Ovary (tissue), 9 donors: ENCODE data around the gene CHST9. TPM values are rescaled to one million over a fixed set of nuclear protein-coding genes. Genes with fewer than 3 reads are reported as not detected.

Source experiments
- DNase-seq, 5 donors: peaks; one replicate each; pipeline ENCODE4 v3.0.0-alpha.2; 2019 to 2020
- H3K27ac ChIP-seq, 2 donors: fragments of 200-600 bp; one replicate each; pipeline versions ENCODE4 v1.5.1 to v1.8.0; 2019 to 2022
- H3K27me3 ChIP-seq: fragments of 200-600 bp; one replicate; pipeline ENCODE4 v1.8.0; 2022
- H3K36me3 ChIP-seq: fragments of 200-600 bp; sonication (generic); one replicate; pipeline ENCODE4 v1.5.1; 2019
- H3K4me1 ChIP-seq: one replicate; pipeline ENCODE4 v1.8.1; 2013; ENCODE audit warnings: mild to moderate bottlenecking, moderate library complexity; ENCODE audit not compliant: insufficient read depth
- H3K4me3 ChIP-seq: fragments of 200-600 bp; sonication (generic); one replicate; pipeline ENCODE4 v1.5.1; 2017
- H3K9me3 ChIP-seq, 2 donors: fragments of 200-600 bp in 1 of 2; sonication (generic) in 1 of 2; one replicate each; pipeline versions ENCODE4 v1.5.1 to v1.8.1; 2013 to 2019; ENCODE audit warnings: mild to moderate bottlenecking in 1 of 2, moderate library complexity in 1 of 2
- CTCF ChIP-seq, 3 donors: fragments of 450-650 bp in 2 of 3; fragments of 200-600 bp in 1 of 3; IDR thresholded peaks; one replicate each; pipeline versions ENCODE4 v1.5.1 to v1.8.0; 2016 to 2022; ENCODE audit warnings: antibody characterized with exemption in 3 of 3, mild to moderate bottlenecking in 1 of 3
- EP300 ChIP-seq: sonication (generic); formaldehyde crosslinking; IDR thresholded peaks from one replicate; pipeline ENCODE4 v1.6.1; 2017; ENCODE audit warnings: antibody characterized with exemption
- POLR2A ChIP-seq: fragments of 450-650 bp; IDR thresholded peaks from one replicate; pipeline ENCODE4 v1.6.1; 2017; ENCODE audit warnings: antibody characterized with exemption, mild to moderate bottlenecking, moderate library complexity
- WGBS, 3 donors: extraction: QIAGEN DNeasy Blood & Tissue Kit in 1 of 3; methylation state at CpG; one replicate each; pipeline versions ENCODE4 v1.1.5 to v1.1.7; 2013 to 2017; 5-methylcytosine and 5-hydroxymethylcytosine counted together
- intact Hi-C, 4 donors: fragments of 100-400 bp; cut with DNase I; formaldehyde crosslinking; loops; one replicate each; pipeline versions ENCODE4 v1.11.0 to v1.15.1; 2022 to 2023
- polyA plus RNA-seq, 2 donors: library from polyadenylated mRNA; stranded (reverse); fragments of 200-250 nt in 1 of 2; fragments of 350-450 nt in 1 of 2; fragmentation: Illumina TruSeq in 1 of 2; extraction: RNeasy Lipid Tissue Mini Kit (QIAGEN cat#74804) in 1 of 2; gene quantifications; one replicate each; pipeline ENCODE4 v1.2.3, GENCODE V29; 2013 to 2014
- total RNA-seq, 7 donors: library from RNA; depleted of rRNA in 2 of 7; stranded (reverse); fragments of >200 nt in 2 of 7; fragmentation: NEBNext Ultra II Directional in 3 of 7; extraction: Animal tissue kit (Norgen Biotek cat#: 25700) in 3 of 7; gene quantifications; one replicate each; pipeline versions ENCODE4 v1.1.0 to v1.2.4, GENCODE V29; 2016 to 2023
- donor health status: DM: no; HTN: no; CAD: no; lungs with moderate emphysema.
- donor health status: DM: no; HTN: no; CAD: no.
- donor health status: Bipolar disorder and iron deficiency.
- donor health status: DM: yes; HTN: yes; CAD: no.
- donor health status: DM: no; HTN: no; CAD: no.
- donor health status: DM: yes; HTN: yes; CAD: no.

Gene CHST9
- total and polyA plus RNA-seq, 9 donors: 0.02 to 3.6 (median 0.12) TPM; not detected in 1

GRCh38 chr18:27211569-27211968, 26.5 kb upstream of the CHST9 start:
- intact Hi-C loops: no loop called here
- no peaks in the 10 kb centered on the region for H3K36me3 ChIP-seq
- no peak overlapping the region for H3K27ac ChIP-seq
- DNase-seq: no peak
- no peaks in the 10 kb centered on the region for H3K9me3 ChIP-seq
- WGBS, 3 donors: 73 to 74% methylated on average over 1 of the region's 1 CpG; no CpG with 5 or more reads in 1 of the 3 donors
- H3K4me1 ChIP-seq: no peaks in the 10 kb centered on the region
- TF ChIP-seq POLR2A: no peak
- no peak for TF ChIP-seq CTCF (IDR thresholded peaks at IDR 0.05)
- TF ChIP-seq EP300: no peak
- H3K4me3 ChIP-seq: no peak overlapping the region
- H3K27me3 ChIP-seq: no peaks in the 10 kb centered on the region

- WGBS, 3 donors: 38 to 65% (median 45%) methylated on average over 3 of the region's 3 CpGs
- DNase-seq: no peak
- no peaks in the 10 kb centered on the region for H3K9me3 ChIP-seq
- no peaks in the 10 kb centered on the region for H3K4me1 ChIP-seq
- no peaks in the 10 kb centered on the region for H3K36me3 ChIP-seq
- H3K27me3 ChIP-seq: no peaks in the 10 kb centered on the region
- TF ChIP-seq POLR2A (no peak), EP300 (no peak), CTCF (IDR thresholded peaks at IDR 0.05) (no peak)
- intact Hi-C loops: no loop called here
- no peak overlapping the region for H3K27ac ChIP-seq
- no peak overlapping the region for H3K4me3 ChIP-seq
Observed at GRCh38 chr18:27206411-27206810, 21.3 kb upstream of the CHST9 start.

- H3K36me3 ChIP-seq: no peaks in the 10 kb centered on the region
- H3K27ac ChIP-seq: no peak overlapping the region
- H3K27me3 ChIP-seq: no peaks in the 10 kb centered on the region
- no peak overlapping the region for H3K4me3 ChIP-seq
- intact Hi-C loops: no loop called here
- TF ChIP-seq CTCF (IDR thresholded peaks at IDR 0.05): no peak
- TF ChIP-seq POLR2A: no peak
- no peak for TF ChIP-seq EP300
- 84 to 94% (median 91%) methylated on average over 2 of the region's 2 CpGs for WGBS, 3 donors
- H3K4me1 ChIP-seq: no peaks in the 10 kb centered on the region
- H3K9me3 ChIP-seq: no peaks in the 10 kb centered on the region
- no peak for DNase-seq
Observed at GRCh38 chr18:27202741-27203140, 17.6 kb upstream of the CHST9 start.

- no peak for DNase-seq
- no peaks in the 10 kb centered on the region for H3K9me3 ChIP-seq
- no peaks in the 10 kb centered on the region for H3K4me1 ChIP-seq
- no peak overlapping the region for H3K4me3 ChIP-seq
- intact Hi-C loops: no loop called here
- no peak overlapping the region for H3K27ac ChIP-seq
- H3K27me3 ChIP-seq: no peaks in the 10 kb centered on the region
- TF ChIP-seq POLR2A: no peak
- TF ChIP-seq EP300: no peak
- TF ChIP-seq CTCF (IDR thresholded peaks at IDR 0.05): no peak
- WGBS, 3 donors: 28 to 63% (median 46%) methylated on average over 3 of the region's 3 CpGs
- H3K36me3 ChIP-seq: no peaks in the 10 kb centered on the region
Observed at GRCh38 chr18:27198036-27198435, 12.9 kb upstream of the CHST9 start.

- Histone ChIP-seq H3K27me3 (no peaks in the 10 kb centered on the region), H3K4me3 (no peak overlapping the region), H3K9me3 (no peaks in the 10 kb centered on the region), H3K27ac (no peak overlapping the region), H3K36me3 (no peaks in the 10 kb centered on the region), H3K4me1 (peaks cover 1% of the 10 kb centered on the region)
- no peak for DNase-seq
- intact Hi-C loops: no loop called here
- TF ChIP-seq POLR2A (no peak), EP300 (no peak), CTCF (IDR thresholded peaks at IDR 0.05) (no peak)
- WGBS, 3 donors: 81 to 87% (median 82%) methylated on average over 1 of the region's 1 CpG
Observed at GRCh38 chr18:27188309-27188708, 3.2 kb upstream of the CHST9 start.
